IPS-18c (cell line): Measurements from ENCODE around the gene GPHB5.

Source experiments
- H3K4me3 ChIP-seq: 2 replicates; pipeline ENCODE4 v1.7.0; 2013; ENCODE audit warnings: low read depth, mild to moderate bottlenecking, low read length, moderate library complexity; ENCODE audit not compliant: insufficient read depth
- H3K9me3 ChIP-seq: one replicate; pipeline ENCODE4 v1.6.1; 2013; ENCODE audit warnings: mild to moderate bottlenecking, low read length, moderate library complexity; ENCODE audit not compliant: control insufficient read depth, insufficient read depth

The GPHB5 gene

GRCh38 chr14:63275611-63276010 lies 43.1 kb downstream of the GPHB5 start:
- no peak overlapping the region for H3K4me3 ChIP-seq
- H3K9me3 ChIP-seq: no peaks in the 10 kb centered on the region

GRCh38 chr14:63273717-63274655 lies 44.7 kb downstream of the GPHB5 start:
- H3K9me3 ChIP-seq: no peaks in the 10 kb centered on the region
- H3K4me3 ChIP-seq: no peak overlapping the region

- Histone ChIP-seq H3K9me3 (no peaks in the 10 kb centered on the region), H3K4me3 (no peak overlapping the region)
Observed at GRCh38 chr14:63273129-63273528, 45.6 kb downstream of the GPHB5 start.

GRCh38 chr14:63269561-63270225 lies 49.0 kb downstream of the GPHB5 start:
- H3K9me3 ChIP-seq: peaks cover 3% of the 10 kb centered on the region
- no peak overlapping the region for H3K4me3 ChIP-seq

GRCh38 chr14:63268771-63269170 lies 50.0 kb downstream of the GPHB5 start:
- Histone ChIP-seq H3K9me3 (peaks cover 3% of the 10 kb centered on the region), H3K4me3 (no peak overlapping the region)

GRCh38 chr14:63267171-63267570 lies 51.6 kb downstream of the GPHB5 start:
- no peak overlapping the region for H3K4me3 ChIP-seq
- H3K9me3 ChIP-seq: peaks cover 3% of the 10 kb centered on the region

- Histone ChIP-seq H3K9me3 (peaks cover 3% of the 10 kb centered on the region), H3K4me3 (no peak overlapping the region)
Observed at GRCh38 chr14:63266106-63266505, 52.6 kb downstream of the GPHB5 start.
